Measurements from ENCODE around the gene PLEKHO2. TPM values are rescaled to one million over a fixed set of nuclear protein-coding genes. Genes with fewer than 3 reads are reported as not detected.
A peak's percentile ranks its signal among the peaks of the same experiment; 100 is the strongest.

PLEKHO2 gene
- total and polyA plus RNA-seq, 2 of the 13 experiments (the other 11 are each of a cell fraction or from before 2014, with no cell fraction given) = 3.8 to 4.8 TPM

DNA sequence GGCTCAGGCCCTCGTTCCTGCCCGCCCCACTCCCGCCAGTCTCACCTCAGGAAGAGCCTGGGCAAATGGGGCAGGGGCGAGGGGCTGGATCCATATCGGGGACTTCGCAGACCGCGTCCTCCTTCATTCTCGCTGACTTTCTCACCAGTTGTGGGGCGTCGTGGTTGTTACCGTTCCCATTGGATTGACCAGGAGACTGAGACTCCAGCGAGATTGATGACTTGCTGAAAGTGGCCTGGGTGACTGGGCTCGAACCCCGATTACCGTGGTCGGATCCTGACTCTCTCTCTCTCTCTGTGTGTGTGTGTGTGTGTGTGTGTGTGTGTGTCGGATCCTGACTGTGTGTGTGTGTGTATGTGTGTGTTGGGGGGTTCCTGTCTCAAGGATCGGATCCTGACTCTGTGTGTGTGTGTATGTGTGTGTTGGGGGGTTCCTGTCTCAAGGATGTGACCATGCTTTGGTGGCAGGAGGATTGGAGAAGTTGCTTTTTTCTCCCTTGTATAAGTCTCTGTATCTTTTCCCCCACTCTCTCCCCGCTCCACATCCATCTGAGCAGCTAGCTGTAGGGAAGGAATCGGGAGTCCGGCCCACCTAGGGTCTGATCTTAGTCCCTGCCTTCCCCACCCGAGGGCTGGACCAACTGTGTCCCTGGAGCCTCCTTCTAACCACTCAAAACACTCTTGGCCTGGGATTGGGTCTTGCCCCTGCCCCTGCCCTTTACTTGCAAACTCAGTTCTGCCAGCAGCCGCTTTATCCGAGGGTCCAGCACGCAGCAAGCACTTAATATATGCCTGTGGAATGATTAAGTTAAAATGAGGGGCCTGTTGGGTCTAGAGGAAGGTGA lies 603 bp downstream of the PLEKHO2 start (continued):
- TF ChIP-seq, protein P1, sequence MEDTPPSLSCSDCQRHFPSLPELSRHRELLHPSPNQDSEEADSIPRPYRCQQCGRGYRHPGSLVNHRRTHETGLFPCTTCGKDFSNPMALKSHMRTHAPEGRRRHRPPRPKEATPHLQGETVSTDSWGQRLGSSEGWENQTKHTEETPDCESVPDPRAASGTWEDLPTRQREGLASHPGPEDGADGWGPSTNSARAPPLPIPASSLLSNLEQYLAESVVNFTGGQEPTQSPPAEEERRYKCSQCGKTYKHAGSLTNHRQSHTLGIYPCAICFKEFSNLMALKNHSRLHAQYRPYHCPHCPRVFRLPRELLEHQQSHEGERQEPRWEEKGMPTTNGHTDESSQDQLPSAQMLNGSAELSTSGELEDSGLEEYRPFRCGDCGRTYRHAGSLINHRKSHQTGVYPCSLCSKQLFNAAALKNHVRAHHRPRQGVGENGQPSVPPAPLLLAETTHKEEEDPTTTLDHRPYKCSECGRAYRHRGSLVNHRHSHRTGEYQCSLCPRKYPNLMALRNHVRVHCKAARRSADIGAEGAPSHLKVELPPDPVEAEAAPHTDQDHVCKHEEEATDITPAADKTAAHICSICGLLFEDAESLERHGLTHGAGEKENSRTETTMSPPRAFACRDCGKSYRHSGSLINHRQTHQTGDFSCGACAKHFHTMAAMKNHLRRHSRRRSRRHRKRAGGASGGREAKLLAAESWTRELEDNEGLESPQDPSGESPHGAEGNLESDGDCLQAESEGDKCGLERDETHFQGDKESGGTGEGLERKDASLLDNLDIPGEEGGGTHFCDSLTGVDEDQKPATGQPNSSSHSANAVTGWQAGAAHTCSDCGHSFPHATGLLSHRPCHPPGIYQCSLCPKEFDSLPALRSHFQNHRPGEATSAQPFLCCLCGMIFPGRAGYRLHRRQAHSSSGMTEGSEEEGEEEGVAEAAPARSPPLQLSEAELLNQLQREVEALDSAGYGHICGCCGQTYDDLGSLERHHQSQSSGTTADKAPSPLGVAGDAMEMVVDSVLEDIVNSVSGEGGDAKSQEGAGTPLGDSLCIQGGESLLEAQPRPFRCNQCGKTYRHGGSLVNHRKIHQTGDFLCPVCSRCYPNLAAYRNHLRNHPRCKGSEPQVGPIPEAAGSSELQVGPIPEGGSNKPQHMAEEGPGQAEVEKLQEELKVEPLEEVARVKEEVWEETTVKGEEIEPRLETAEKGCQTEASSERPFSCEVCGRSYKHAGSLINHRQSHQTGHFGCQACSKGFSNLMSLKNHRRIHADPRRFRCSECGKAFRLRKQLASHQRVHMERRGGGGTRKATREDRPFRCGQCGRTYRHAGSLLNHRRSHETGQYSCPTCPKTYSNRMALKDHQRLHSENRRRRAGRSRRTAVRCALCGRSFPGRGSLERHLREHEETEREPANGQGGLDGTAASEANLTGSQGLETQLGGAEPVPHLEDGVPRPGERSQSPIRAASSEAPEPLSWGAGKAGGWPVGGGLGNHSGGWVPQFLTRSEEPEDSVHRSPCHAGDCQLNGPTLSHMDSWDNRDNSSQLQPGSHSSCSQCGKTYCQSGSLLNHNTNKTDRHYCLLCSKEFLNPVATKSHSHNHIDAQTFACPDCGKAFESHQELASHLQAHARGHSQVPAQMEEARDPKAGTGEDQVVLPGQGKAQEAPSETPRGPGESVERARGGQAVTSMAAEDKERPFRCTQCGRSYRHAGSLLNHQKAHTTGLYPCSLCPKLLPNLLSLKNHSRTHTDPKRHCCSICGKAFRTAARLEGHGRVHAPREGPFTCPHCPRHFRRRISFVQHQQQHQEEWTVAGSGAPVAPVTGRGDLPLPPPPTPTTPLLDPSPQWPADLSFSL (CRISPR knock-in tag; IDR thresholded peaks at IDR 0.05) = peak; percentile 71; the same call in 1 of the 2 replicates
- TF ChIP-seq ZNF543 (CRISPR knock-in tag; IDR thresholded peaks at IDR 0.05) = no peak
- TF ChIP-seq CBX2 (IDR thresholded peaks at IDR 0.05; ENCODE audit: low read depth, low read length) = no peak
- TF ChIP-seq CBX2 (CRISPR knock-in tag; IDR thresholded peaks at IDR 0.05; ENCODE audit: low read depth) = no peak
- TF ChIP-seq, protein P2, sequence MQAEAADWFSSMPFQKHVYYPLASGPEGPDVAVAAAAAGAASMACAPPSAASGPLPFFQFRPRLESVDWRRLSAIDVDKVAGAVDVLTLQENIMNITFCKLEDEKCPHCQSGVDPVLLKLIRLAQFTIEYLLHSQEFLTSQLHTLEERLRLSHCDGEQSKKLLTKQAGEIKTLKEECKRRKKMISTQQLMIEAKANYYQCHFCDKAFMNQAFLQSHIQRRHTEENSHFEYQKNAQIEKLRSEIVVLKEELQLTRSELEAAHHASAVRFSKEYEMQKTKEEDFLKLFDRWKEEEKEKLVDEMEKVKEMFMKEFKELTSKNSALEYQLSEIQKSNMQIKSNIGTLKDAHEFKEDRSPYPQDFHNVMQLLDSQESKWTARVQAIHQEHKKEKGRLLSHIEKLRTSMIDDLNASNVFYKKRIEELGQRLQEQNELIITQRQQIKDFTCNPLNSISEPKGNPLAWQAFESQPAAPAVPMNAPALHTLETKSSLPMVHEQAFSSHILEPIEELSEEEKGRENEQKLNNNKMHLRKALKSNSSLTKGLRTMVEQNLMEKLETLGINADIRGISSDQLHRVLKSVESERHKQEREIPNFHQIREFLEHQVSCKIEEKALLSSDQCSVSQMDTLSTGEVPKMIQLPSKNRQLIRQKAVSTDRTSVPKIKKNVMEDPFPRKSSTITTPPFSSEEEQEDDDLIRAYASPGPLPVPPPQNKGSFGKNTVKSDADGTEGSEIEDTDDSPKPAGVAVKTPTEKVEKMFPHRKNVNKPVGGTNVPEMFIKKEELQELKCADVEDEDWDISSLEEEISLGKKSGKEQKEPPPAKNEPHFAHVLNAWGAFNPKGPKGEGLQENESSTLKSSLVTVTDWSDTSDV (CRISPR knock-in tag; IDR thresholded peaks at IDR 0.05) = no peak
- TF ChIP-seq, protein P3, sequence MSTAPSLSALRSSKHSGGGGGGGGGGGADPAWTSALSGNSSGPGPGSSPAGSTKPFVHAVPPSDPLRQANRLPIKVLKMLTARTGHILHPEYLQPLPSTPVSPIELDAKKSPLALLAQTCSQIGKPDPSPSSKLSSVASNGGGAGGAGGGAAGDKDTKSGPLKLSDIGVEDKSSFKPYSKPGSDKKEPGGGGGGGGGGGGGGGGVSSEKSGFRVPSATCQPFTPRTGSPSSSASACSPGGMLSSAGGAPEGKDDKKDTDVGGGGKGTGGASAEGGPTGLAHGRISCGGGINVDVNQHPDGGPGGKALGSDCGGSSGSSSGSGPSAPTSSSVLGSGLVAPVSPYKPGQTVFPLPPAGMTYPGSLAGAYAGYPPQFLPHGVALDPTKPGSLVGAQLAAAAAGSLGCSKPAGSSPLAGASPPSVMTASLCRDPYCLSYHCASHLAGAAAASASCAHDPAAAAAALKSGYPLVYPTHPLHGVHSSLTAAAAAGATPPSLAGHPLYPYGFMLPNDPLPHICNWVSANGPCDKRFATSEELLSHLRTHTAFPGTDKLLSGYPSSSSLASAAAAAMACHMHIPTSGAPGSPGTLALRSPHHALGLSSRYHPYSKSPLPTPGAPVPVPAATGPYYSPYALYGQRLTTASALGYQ (CRISPR knock-in tag; IDR thresholded peaks at IDR 0.05) = no peak
- no peak for TF ChIP-seq NONO (IDR thresholded peaks at IDR 0.05)
- 0 out of 2 replicates have a peak, but pooled peaks have one; percentile 29 for TF ChIP-seq NONO (CRISPR knock-in tag; conservative IDR thresholded peaks at IDR 0.05)
- TF ChIP-seq, protein P4, sequence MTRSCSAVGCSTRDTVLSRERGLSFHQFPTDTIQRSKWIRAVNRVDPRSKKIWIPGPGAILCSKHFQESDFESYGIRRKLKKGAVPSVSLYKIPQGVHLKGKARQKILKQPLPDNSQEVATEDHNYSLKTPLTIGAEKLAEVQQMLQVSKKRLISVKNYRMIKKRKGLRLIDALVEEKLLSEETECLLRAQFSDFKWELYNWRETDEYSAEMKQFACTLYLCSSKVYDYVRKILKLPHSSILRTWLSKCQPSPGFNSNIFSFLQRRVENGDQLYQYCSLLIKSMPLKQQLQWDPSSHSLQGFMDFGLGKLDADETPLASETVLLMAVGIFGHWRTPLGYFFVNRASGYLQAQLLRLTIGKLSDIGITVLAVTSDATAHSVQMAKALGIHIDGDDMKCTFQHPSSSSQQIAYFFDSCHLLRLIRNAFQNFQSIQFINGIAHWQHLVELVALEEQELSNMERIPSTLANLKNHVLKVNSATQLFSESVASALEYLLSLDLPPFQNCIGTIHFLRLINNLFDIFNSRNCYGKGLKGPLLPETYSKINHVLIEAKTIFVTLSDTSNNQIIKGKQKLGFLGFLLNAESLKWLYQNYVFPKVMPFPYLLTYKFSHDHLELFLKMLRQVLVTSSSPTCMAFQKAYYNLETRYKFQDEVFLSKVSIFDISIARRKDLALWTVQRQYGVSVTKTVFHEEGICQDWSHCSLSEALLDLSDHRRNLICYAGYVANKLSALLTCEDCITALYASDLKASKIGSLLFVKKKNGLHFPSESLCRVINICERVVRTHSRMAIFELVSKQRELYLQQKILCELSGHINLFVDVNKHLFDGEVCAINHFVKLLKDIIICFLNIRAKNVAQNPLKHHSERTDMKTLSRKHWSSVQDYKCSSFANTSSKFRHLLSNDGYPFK (CRISPR knock-in tag; IDR thresholded peaks at IDR 0.05; ENCODE audit: borderline replicate concordance) = no peak
- TF ChIP-seq PPARG (CRISPR knock-in tag; conservative IDR thresholded peaks at IDR 0.05) = no peak
- TF ChIP-seq KAT7 (CRISPR knock-in tag; IDR thresholded peaks at IDR 0.05; ENCODE audit: borderline replicate concordance) = no peak
